ENCODE measurements around the gene GPR39.

- TF ChIP-seq POLR2AphosphoS5 (IDR thresholded peaks at IDR 0.05) (peak; percentile 31), POLR2A (IDR thresholded peaks at IDR 0.05) (no peak)
Measured at GRCh38 chr2:132621131-132621875, 204.7 kb downstream of the GPR39 start.
